Measurements from ENCODE around the gene USP25. TPM values are rescaled to one million over a fixed set of nuclear protein-coding genes. Genes with fewer than 3 reads are reported as not detected.
A peak's percentile ranks its signal among the peaks of the same experiment; 100 is the strongest.

USP25 gene
- total and polyA plus RNA-seq, 2 of the 8 experiments (the other 6 are each of a cell fraction or from before 2014, with no cell fraction given), result 11.2 to 48.1 TPM

DNA sequence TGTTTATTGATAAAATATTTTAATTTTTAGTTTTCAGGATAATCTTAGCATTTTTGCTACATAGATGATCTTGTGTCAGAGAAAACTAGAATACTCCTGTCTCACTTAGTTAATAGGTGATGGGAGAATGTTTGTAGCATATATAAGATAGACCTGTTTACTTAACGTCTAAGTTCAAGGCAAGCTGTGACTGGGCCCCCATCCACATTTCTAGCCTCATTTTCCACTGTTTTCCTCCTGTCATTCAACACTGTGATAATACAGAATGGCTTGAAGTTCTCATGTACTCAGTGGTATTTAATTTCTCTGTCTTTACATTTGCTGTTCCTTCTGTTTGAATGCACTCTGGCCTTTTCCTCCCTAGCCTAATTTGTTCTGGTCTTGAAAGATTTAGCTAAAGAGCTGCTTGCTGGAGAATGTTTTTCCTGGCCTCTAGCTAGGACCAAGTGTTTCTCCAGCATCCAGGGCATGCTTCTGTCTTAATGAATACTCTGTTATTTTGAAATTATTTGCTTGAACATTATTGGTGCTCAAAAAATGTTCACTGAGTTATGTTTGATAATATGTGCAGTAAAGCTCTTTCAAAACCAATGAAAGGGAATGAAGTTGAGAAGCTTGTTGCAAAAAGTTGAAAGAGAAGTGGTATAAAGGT lies 37.3 kb downstream of the USP25 start:
- Histone ChIP-seq H2BK20ac (ENCODE audit: low read length) (no peak overlapping the region), H3K27me3 (replicated peaks in 1 of 4; ENCODE audit: control insufficient read depth in 3 of 4, extremely low read depth in 1 of 4, insufficient read depth in 3 of 4, low read length in 3 of 4) (no peaks in the 10 kb centered on the region), H2BK12ac (ENCODE audit: low read depth, low read length) (no peak overlapping the region), H3K56ac (replicated peaks; ENCODE audit: insufficient read length, low read depth, low read length) (no peak overlapping the region), H3K4ac (replicated peaks; ENCODE audit: insufficient read length, low read depth, low read length) (no peak overlapping the region), H4K20me1 (replicated peaks in 1 of 2; ENCODE audit: control insufficient read depth in 1 of 2, insufficient read depth in 2 of 2, low read length in 2 of 2) (peaks cover 0 to 2% of the 10 kb centered on the region in 2 experiments), H2BK120ac (replicated peaks; ENCODE audit: low read depth, low read length) (no peak overlapping the region), H4K8ac (ENCODE audit: extremely low read depth, insufficient read depth, low read length) (no peak overlapping the region), H3K4me3 (ENCODE audit: extremely low read depth in 1 of 4, insufficient read depth in 2 of 4, low read depth in 3 of 4, low read length in 4 of 4) (no peak overlapping the region), H3K9me3 (ENCODE audit: insufficient read depth in 2 of 2, low read depth in 1 of 2, low read length in 1 of 2) (no peaks in the 10 kb centered on the region), H4K91ac (replicated peaks; ENCODE audit: insufficient read length, low read length) (no peak overlapping the region), H4K5ac (ENCODE audit: insufficient read length, low read depth, low read length) (no peak overlapping the region), H3K27ac (ENCODE audit: low read depth, low read length) (no peak overlapping the region), H3K23me2 (ENCODE audit: low read depth, low read length) (no peaks in the 10 kb centered on the region), H3K18ac (ENCODE audit: extremely low read depth, low read length) (0 out of 2 replicates have a peak overlapping the region, but pooled peaks have one; percentile 17), H3K23ac (ENCODE audit: insufficient read length) (no peak overlapping the region), H2BK5ac (ENCODE audit: low read depth, low read length) (no peak overlapping the region), H2AFZ (ENCODE audit: low read length) (no peak overlapping the region), H3K14ac (ENCODE audit: insufficient read length) (no peak overlapping the region), H3K9ac (replicated peaks in 1 of 4; ENCODE audit: extremely low read depth in 1 of 4, low read depth in 3 of 4, low read length in 3 of 4) (no peak overlapping the region), H3K4me2 (ENCODE audit: insufficient read depth in 1 of 2, low read depth in 2 of 2, low read length in 2 of 2) (no peak overlapping the region), H3K79me1 (ENCODE audit: low read depth, low read length) (no peaks in the 10 kb centered on the region; the same call in 1 of the 2 replicates), H3K36me3 (ENCODE audit: control insufficient read depth in 2 of 4, insufficient read depth in 4 of 4, low read length in 3 of 4) (peaks cover 0 to 5% (median 0%) of the 10 kb centered on the region in 4 experiments; a peak in 2 of 8 replicates), H3K4me1 (replicated peaks in 1 of 4; ENCODE audit: control insufficient read depth in 3 of 4, insufficient read depth in 4 of 4, low read length in 3 of 4) (no peaks in the 10 kb centered on the region; a peak in 1 of 7 replicates), H2AK5ac (ENCODE audit: low read depth, low read length) (no peak overlapping the region), H2BK15ac (ENCODE audit: low read length) (no peak overlapping the region), H3K79me2 (ENCODE audit: control insufficient read depth in 1 of 2, insufficient read depth in 2 of 2, low read length in 2 of 2) (peaks cover 0 to 98% of the 10 kb centered on the region in 2 experiments; a peak in 3 of 4 replicates)
- WGBS, 2 experiments (ENCODE audit: extremely low coverage in 1 of 2, insufficient coverage in 1 of 2, insufficient read length in 1 of 2, insufficient replicate concordance in 2 of 2, low coverage in 1 of 2, low lambda C conversion rate in 2 of 2, missing lambda C conversion rate in 1 of 2), result 82% methylated on average over 1 of the region's 1 CpG; no CpG with 5 or more reads in 1 of the 2 experiments
- POLR2A ChIA-PET (ENCODE audit: partially characterized antibody), result interaction anchor here (1.1 kb wide), 1 partner anchor 9 kb away, joined by 3 read pairs; no protein-coding TSS in a partner anchor
- FAIRE-seq, result no peak
- CTCF ChIA-PET (ENCODE audit: partially characterized antibody), result no interaction called here
- no peak for DNase-seq (ENCODE audit: low read depth in 1 of 2, low spot score in 2 of 2)
- TF ChIP-seq, protein P1, sequence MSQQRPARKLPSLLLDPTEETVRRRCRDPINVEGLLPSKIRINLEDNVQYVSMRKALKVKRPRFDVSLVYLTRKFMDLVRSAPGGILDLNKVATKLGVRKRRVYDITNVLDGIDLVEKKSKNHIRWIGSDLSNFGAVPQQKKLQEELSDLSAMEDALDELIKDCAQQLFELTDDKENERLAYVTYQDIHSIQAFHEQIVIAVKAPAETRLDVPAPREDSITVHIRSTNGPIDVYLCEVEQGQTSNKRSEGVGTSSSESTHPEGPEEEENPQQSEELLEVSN (IDR thresholded peaks at IDR 0.05), result no peak
- TF ChIP-seq HDAC6 (IDR thresholded peaks at IDR 0.05; ENCODE audit: low read depth, low read length) (no peak), BCL11A (IDR thresholded peaks at IDR 0.05; ENCODE audit: low read depth in 2 of 2, low read length in 2 of 2) (no peak), TAF7 (optimal IDR thresholded peaks at IDR 0.05; ENCODE audit: borderline replicate concordance, low read depth, low read length) (no peak), FOSL1 (IDR thresholded peaks at IDR 0.05; ENCODE audit: insufficient read depth, low read depth, low read length) (no peak), SP4 (IDR thresholded peaks at IDR 0.05; ENCODE audit: low read length) (no peak), POU5F1 (IDR thresholded peaks at IDR 0.05; ENCODE audit: low read depth, low read length) (no peak), CBX5 (IDR thresholded peaks at IDR 0.05; ENCODE audit: low read depth, low read length) (no peak), RXRA (IDR thresholded peaks at IDR 0.05; ENCODE audit: insufficient read depth, low read depth, low read length) (no peak), CHD2 (IDR thresholded peaks at IDR 0.05; ENCODE audit: low read length) (no peak), HDAC2 (IDR thresholded peaks at IDR 0.05; ENCODE audit: borderline replicate concordance in 1 of 2, low read depth in 2 of 2, low read length in 2 of 2) (no peak)
- TF ChIP-seq, protein P2, sequence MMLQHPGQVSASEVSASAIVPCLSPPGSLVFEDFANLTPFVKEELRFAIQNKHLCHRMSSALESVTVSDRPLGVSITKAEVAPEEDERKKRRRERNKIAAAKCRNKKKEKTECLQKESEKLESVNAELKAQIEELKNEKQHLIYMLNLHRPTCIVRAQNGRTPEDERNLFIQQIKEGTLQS (IDR thresholded peaks at IDR 0.05; ENCODE audit: insufficient read depth, low read depth, low read length), result no peak

Measured in H1 (cell line).